ENCODE data around the gene MIDN.

- TF ChIP-seq CTCF (tag by site-specific recombination; IDR thresholded peaks at IDR 0.05), result no peak
- TF ChIP-seq ZNF791 (tag by site-specific recombination; IDR thresholded peaks at IDR 0.05), result no peak
Observed at GRCh38 chr19:1256646-1257474, 8.5 kb downstream of the MIDN start.
